Measurements from ENCODE around the gene CEP85.

Gene CEP85

GRCh38 chr1:26317612-26318337 lies 83.8 kb downstream of the CEP85 start, which contains the start of gene CD52:
TSS of gene CD52 (plus strand) at chr1:26317958. CDS start at chr1:26318018, 60 bp downstream.
- Histone ChIP-seq H3K27ac (ENCODE audit: low read length) (no peak within 1 kb of the TSS; the same call in 1 of the 2 replicates), H3K4me2 (ENCODE audit: low read length) (peak within 1 kb of the TSS; percentile 49), H3K27me3 (ENCODE audit: low read depth, low read length) (no peaks in the 10 kb centered on the region), H3K36me3 (replicated peaks; ENCODE audit: low read depth, low read length) (no peaks in the 10 kb centered on the region), H3K4me1 (ENCODE audit: low read length) (peaks cover 46% of the 10 kb centered on the region), H3K4me3 (ENCODE audit: low read length) (peak within 1 kb of the TSS; percentile 31; the same call in 1 of the 2 replicates), H2AFZ (ENCODE audit: low read depth, low read length) (peak within 1 kb of the TSS; percentile 81), H3K9me3 (ENCODE audit: insufficient read depth, low read length) (no peaks in the 10 kb centered on the region), H3K9ac (ENCODE audit: low read length) (peak within 1 kb of the TSS; percentile 20; the same call in 1 of the 2 replicates), H3K79me2 (ENCODE audit: low read length) (no peaks in the 10 kb centered on the region), H4K20me1 (ENCODE audit: insufficient read depth, low read length) (no peaks in the 10 kb centered on the region)
- TF ChIP-seq EZH2phosphoT487 (IDR thresholded peaks at IDR 0.05; ENCODE audit: low read depth) (no peak), CTCF (IDR thresholded peaks at IDR 0.05; ENCODE audit: low read depth, low read length) (no peak)

GRCh38 chr1:26318338-26319064 lies 84.5 kb downstream of the CEP85 start:
- no peak overlapping the region for H3K27ac ChIP-seq (ENCODE audit: low read length)
- no peaks in the 10 kb centered on the region for H3K36me3 ChIP-seq (replicated peaks; ENCODE audit: low read depth, low read length)
- no peaks in the 10 kb centered on the region for H3K27me3 ChIP-seq (ENCODE audit: low read depth, low read length)
- no peaks in the 10 kb centered on the region for H4K20me1 ChIP-seq (ENCODE audit: insufficient read depth, low read length)
- peak overlapping the region; percentile 49 for H3K4me2 ChIP-seq (ENCODE audit: low read length)
- no peak for TF ChIP-seq CTCF (IDR thresholded peaks at IDR 0.05; ENCODE audit: low read depth, low read length)
- TF ChIP-seq EZH2phosphoT487 (IDR thresholded peaks at IDR 0.05; ENCODE audit: low read depth) = no peak
- H3K4me1 ChIP-seq (ENCODE audit: low read length) = peaks cover 46% of the 10 kb centered on the region
- H3K4me3 ChIP-seq (ENCODE audit: low read length) = no peak overlapping the region
- no peak overlapping the region for H3K9ac ChIP-seq (ENCODE audit: low read length)
- H3K9me3 ChIP-seq (ENCODE audit: insufficient read depth, low read length) = no peaks in the 10 kb centered on the region
- no peak overlapping the region for H2AFZ ChIP-seq (ENCODE audit: low read depth, low read length)
- H3K79me2 ChIP-seq (ENCODE audit: low read length) = no peaks in the 10 kb centered on the region

- Histone ChIP-seq H3K27me3 (ENCODE audit: low read depth, low read length) (no peaks in the 10 kb centered on the region), H4K20me1 (ENCODE audit: insufficient read depth, low read length) (no peaks in the 10 kb centered on the region), H3K4me3 (ENCODE audit: low read length) (no peak overlapping the region), H3K4me1 (ENCODE audit: low read length) (peaks cover 36% of the 10 kb centered on the region), H2AFZ (ENCODE audit: low read depth, low read length) (no peak overlapping the region), H3K9me3 (ENCODE audit: insufficient read depth, low read length) (no peaks in the 10 kb centered on the region), H3K9ac (ENCODE audit: low read length) (no peak overlapping the region), H3K4me2 (ENCODE audit: low read length) (peak overlapping the region; percentile 62), H3K27ac (ENCODE audit: low read length) (no peak overlapping the region), H3K79me2 (ENCODE audit: low read length) (no peaks in the 10 kb centered on the region), H3K36me3 (replicated peaks; ENCODE audit: low read depth, low read length) (no peaks in the 10 kb centered on the region)
- TF ChIP-seq CTCF (IDR thresholded peaks at IDR 0.05; ENCODE audit: low read depth, low read length) (no peak), EZH2phosphoT487 (IDR thresholded peaks at IDR 0.05; ENCODE audit: low read depth) (no peak)
Observed at GRCh38 chr1:26320896-26321295, 86.9 kb downstream of the CEP85 start.

Measured in OCI-LY3 (cell line).